Natural killer cell (primary cell): Measurements from ENCODE around the gene PRPF4. TPM values are rescaled to one million over a fixed set of nuclear protein-coding genes. Genes with fewer than 3 reads are reported as not detected.

ENCODE experiments used
- ATAC-seq, 3 donors: fragments of 150-1000 bp in 2 of 3; fragments of 200-7000 bp in 1 of 3; cut with Tn5 transposase; 1 replicate in 1 of 3; 2 replicates in 2 of 3; pipeline ENCODE4 v1.10.0; 2021; ENCODE audit warnings: mild to moderate bottlenecking in 2 of 3, moderate library complexity in 2 of 3
- DNase-seq, 2 donors: peaks; one replicate each; pipeline versions ENCODE4 v3.0.0 to v3.0.0-alpha.2; 2013 to 2021; ENCODE audit warnings: mixed read lengths in 1 of 2
- H3K27ac ChIP-seq: one replicate; pipeline ENCODE4 v1.5.1; 2013; ENCODE audit warnings: mild to moderate bottlenecking, low read length
- H3K27me3 ChIP-seq: one replicate; pipeline ENCODE4 v1.6.1; 2013; ENCODE audit warnings: low read length; ENCODE audit not compliant: control insufficient read depth, insufficient read depth
- H3K36me3 ChIP-seq: one replicate; pipeline ENCODE4 v1.6.1; 2013; ENCODE audit warnings: low read length; ENCODE audit not compliant: control insufficient read depth, insufficient read depth
- H3K4me1 ChIP-seq: one replicate; pipeline ENCODE4 v1.6.1; 2013; ENCODE audit warnings: low read length; ENCODE audit not compliant: control insufficient read depth, insufficient read depth
- H3K4me3 ChIP-seq: one replicate; pipeline ENCODE4 v1.5.1; 2013; ENCODE audit warnings: low read length
- H3K9me3 ChIP-seq: one replicate; pipeline ENCODE4 v1.6.1; 2013; ENCODE audit warnings: low read length; ENCODE audit not compliant: control insufficient read depth, insufficient read depth
- H3K27ac Mint-ChIP-seq, 2 donors: one replicate each; pipeline ENCODE4 v1.8.0; 2022; ENCODE audit warnings: mild to moderate bottlenecking in 2 of 2, mixed read lengths in 2 of 2, moderate library complexity in 1 of 2
- H3K27me3 Mint-ChIP-seq, 2 donors: one replicate each; pipeline ENCODE4 v1.8.0; 2022; ENCODE audit warnings: low read depth in 2 of 2, mixed read lengths in 2 of 2
- H3K36me3 Mint-ChIP-seq: one replicate; pipeline ENCODE4 v1.8.0; 2022; ENCODE audit warnings: mixed read lengths
- H3K4me1 Mint-ChIP-seq, 2 donors: one replicate each; pipeline ENCODE4 v1.8.0; 2022; ENCODE audit warnings: mixed read lengths in 2 of 2
- H3K4me3 Mint-ChIP-seq: one replicate; pipeline ENCODE4 v1.8.0; 2022; ENCODE audit warnings: mild to moderate bottlenecking, moderate library complexity, mixed read lengths
- H3K9me3 Mint-ChIP-seq, 2 donors: one replicate each; pipeline ENCODE4 v1.8.0; 2022; ENCODE audit warnings: mixed read lengths in 2 of 2
- CTCF ChIP-seq: fragments of 200-600 bp; IDR thresholded peaks from one replicate; pipeline ENCODE4 v1.8.0; 2022; ENCODE audit warnings: antibody characterized with exemption
- WGBS: methylation state at CpG from one replicate; pipeline ENCODE4 v1.1.7; 2013; ENCODE audit warnings: missing lambda C conversion rate; ENCODE audit not compliant: insufficient coverage; 5-methylcytosine and 5-hydroxymethylcytosine counted together
- intact Hi-C: fragments of 100-400 bp; cut with micrococcal nuclease; formaldehyde crosslinking; loops from one replicate; pipeline ENCODE4 v1.14.2; 2022
- total RNA-seq, 4 donors: library from RNA; stranded (reverse); fragments of 120-200 nt in 1 of 4; gene quantifications; one replicate each; pipeline versions ENCODE4 v1.2.3 to v1.2.4, GENCODE V29; 2013 to 2022

PRPF4 gene
- total RNA-seq, 3 donors from 2014 or later (not counting 1 experiment from before 2014, with no cell fraction given), result 16.9 to 23.2 (median 21.1) TPM

- ATAC-seq, result no peak
- WGBS, result 84% methylated on average over 4 of the region's 4 CpGs
- no peaks in the 10 kb centered on the region for H3K4me1 Mint-ChIP-seq
These were observed 56.3 kb downstream of the PRPF4 start for GRCh38 chr9:113331780-113332179.

GRCh38 chr9:113337714-113338113 lies 62.3 kb downstream of the PRPF4 start:
- Mint-ChIP-seq H3K36me3 (no peaks in the 10 kb centered on the region), H3K27ac (no peak overlapping the region), H3K4me1 (peaks cover 8 to 13% of the 10 kb centered on the region in 2 donors), H3K27me3 (peaks cover 0 to 5% of the 10 kb centered on the region in 2 donors), H3K4me3 (peak overlapping the region; percentile 45), H3K9me3 (no peaks in the 10 kb centered on the region)
- no peak for DNase-seq
- Histone ChIP-seq H3K9me3 (no peaks in the 10 kb centered on the region), H3K4me1 (peaks cover 8% of the 10 kb centered on the region), H3K27ac (no peak overlapping the region), H3K36me3 (no peaks in the 10 kb centered on the region), H3K4me3 (no peak overlapping the region), H3K27me3 (no peaks in the 10 kb centered on the region)
- no peak for ATAC-seq
- TF ChIP-seq CTCF, result no peak
- intact Hi-C loops, result no loop called here
- WGBS, result 100% methylated on average over 2 of the region's 2 CpGs

More at GRCh38 chr9:113331780-113332179, 56.3 kb downstream of the PRPF4 start:
- no peak for TF ChIP-seq CTCF
- H3K4me1 ChIP-seq, result no peaks in the 10 kb centered on the region
- intact Hi-C loops, result no loop called here
- H3K36me3 ChIP-seq, result no peaks in the 10 kb centered on the region
- H3K27ac ChIP-seq, result no peak overlapping the region
- Mint-ChIP-seq H3K27me3 (peaks cover 0 to 3% of the 10 kb centered on the region in 2 donors), H3K9me3 (no peaks in the 10 kb centered on the region), H3K4me3 (no peak overlapping the region), H3K36me3 (no peaks in the 10 kb centered on the region), H3K27ac (no peak overlapping the region)
- no peak overlapping the region for H3K4me3 ChIP-seq
- no peak for DNase-seq
- H3K27me3 ChIP-seq, result no peaks in the 10 kb centered on the region
- H3K9me3 ChIP-seq, result no peaks in the 10 kb centered on the region

GRCh38 chr9:113340011-113340699 lies 64.7 kb downstream of the PRPF4 start, which contains the start of gene WDR31:
Gene WDR31, minus strand, starts transcription at chr9:113340275. Its CDS starts 8,253 bp downstream, at chr9:113332022.
- no peaks in the 10 kb centered on the region for H3K27me3 ChIP-seq
- H3K27ac ChIP-seq, result no peak within 1 kb of the TSS
- H3K4me1 ChIP-seq, result peaks cover 8% of the 10 kb centered on the region
- no peaks in the 10 kb centered on the region for H3K36me3 Mint-ChIP-seq
- H3K36me3 ChIP-seq, result no peaks in the 10 kb centered on the region
- peaks cover 8 to 13% of the 10 kb centered on the region in 2 donors for H3K4me1 Mint-ChIP-seq
- peak; percentile 66 to 87 for DNase-seq
- peak within 1 kb of the TSS; percentile 69 for H3K4me3 ChIP-seq
- WGBS, result under 1% methylated on average over 46 of the region's 46 CpGs
- peak within 1 kb of the TSS; percentile 87 for H3K4me3 Mint-ChIP-seq
- peak; percentile 91 to 99 (median 93) for ATAC-seq
- intact Hi-C loops, result loop anchor here (10.0 kb wide), 1 partner anchor 45 kb away; no protein-coding TSS in a partner anchor
- H3K27ac Mint-ChIP-seq, result peak within 1 kb of the TSS; percentile 34 to 75
- no peaks in the 10 kb centered on the region for H3K9me3 ChIP-seq
- no peak for TF ChIP-seq CTCF
- peaks cover 0 to 5% of the 10 kb centered on the region in 2 donors for H3K27me3 Mint-ChIP-seq
- no peaks in the 10 kb centered on the region for H3K9me3 Mint-ChIP-seq
